K562 (cell line): ENCODE measurements around the gene GATB. TPM values are rescaled to one million over a fixed set of nuclear protein-coding genes. Genes with fewer than 3 reads are reported as not detected.

ENCODE experiments used
- ATAC-seq: fragments of 200-7000 bp; cut with Tn5 transposase; 3 replicates; pipeline ENCODE4 v1.9.1; 2020; ENCODE audit warnings: moderate library complexity
- BruUV-seq: library from RNA; stranded (reverse); fragments of 400-500 nt; replicated peaks from 2 replicates; lab custom pipeline; 2021; lab: Mats Ljungman, UMichigan
- CTCF ChIA-PET: fragments of 300-600 bp; formaldehyde crosslinking; extraction: SDS; loops from one replicate; lab custom pipeline; 2021; ENCODE audit warnings: low intra/inter-chr PET ratio; lab: Yijun Ruan, JAX
- POLR2A ChIA-PET: fragments of 300-600, 350-650 bp; sonication (Branson Sonifier 250); formaldehyde crosslinking; extraction: SDS; loops from one replicate; lab custom pipeline; 2021; ENCODE audit warnings: antibody characterized with exemption, inconsistent platforms; lab: Yijun Ruan, JAX
- DNase-seq, 4 experiments: peaks; one replicate each; pipeline versions ENCODE4 v3.0.0 to v3.0.0-alpha.2; 2011 to 2018; ENCODE audit warnings: low spot score in 3 of 4, mixed read lengths in 3 of 4; ENCODE audit errors: extremely low read depth in 1 of 4
- FAIRE-seq: peaks from 2 replicates; lab custom pipeline; 2011; peaks lifted over from hg19 to GRCh38; lab: Jason Lieb, UNC
- H2AFZ ChIP-seq: 2 replicates; pipeline ENCODE4 v1.6.0; 2011; ENCODE audit warnings: low read depth, low read length, control low read depth, inconsistent platforms
- H3K27ac ChIP-seq: fragments of 200-600 bp; 3 replicates; pipeline ENCODE4 v1.8.0; 2011; ENCODE audit warnings: low read depth, mild to moderate bottlenecking, control low read depth, inconsistent platforms, low read length, moderate library complexity, mixed read lengths; ENCODE audit errors: extremely low read depth
- H3K27me3 ChIP-seq, 2 experiments: fragments of 300-600 bp in 1 of 2; 2 replicates in 1 of 2; 3 replicates in 1 of 2; pipeline versions ENCODE4 v1.6.0 to v1.8.0; 2011; ENCODE audit warnings: inconsistent platforms in 2 of 2, low read length in 2 of 2, mild to moderate bottlenecking in 1 of 2, mixed read lengths in 1 of 2, moderate library complexity in 1 of 2; ENCODE audit not compliant: control insufficient read depth in 2 of 2, insufficient read depth in 2 of 2
- H3K36me3 ChIP-seq: fragments of 300-600 bp; 3 replicates; pipeline ENCODE4 v1.8.0; 2011; ENCODE audit warnings: mild to moderate bottlenecking, low read length, inconsistent platforms; ENCODE audit not compliant: control insufficient read depth, insufficient read depth
- H3K4me1 ChIP-seq, 2 experiments: fragments of 200-600 bp in 1 of 2; replicated peaks in 1 of 2; 2 replicates in 1 of 2; 3 replicates in 1 of 2; pipeline versions ENCODE4 v1.5.1 to v1.8.0; 2011; ENCODE audit warnings: inconsistent platforms in 2 of 2, low read length in 2 of 2, mild to moderate bottlenecking in 1 of 2, mixed read lengths in 1 of 2, moderate library complexity in 1 of 2; ENCODE audit not compliant: control insufficient read depth in 2 of 2, insufficient read depth in 2 of 2
- H3K4me2 ChIP-seq: 2 replicates; pipeline ENCODE4 v1.6.1; 2011; ENCODE audit warnings: low read length, control low read depth, inconsistent platforms, mixed read lengths; ENCODE audit not compliant: insufficient read depth
- H3K4me3 ChIP-seq: fragments of 200-600 bp; sonication (generic), shearing (Covaris generic); 2 replicates; pipeline ENCODE4 v1.5.1; 2016; ENCODE audit warnings: control low read depth, inconsistent platforms
- H3K79me2 ChIP-seq: fragments of 200-600 bp; 3 replicates; pipeline ENCODE4 v1.8.0; 2011; ENCODE audit warnings: low read length, inconsistent platforms; ENCODE audit not compliant: control insufficient read depth, insufficient read depth
- H3K9ac ChIP-seq, 2 experiments: 2 replicates each; pipeline versions ENCODE4 v1.6.0 to v1.6.1; 2011; ENCODE audit warnings: low read depth in 2 of 2, low read length in 2 of 2, control low read depth in 1 of 2, inconsistent platforms in 1 of 2, mild to moderate bottlenecking in 1 of 2, mixed read lengths in 1 of 2; ENCODE audit not compliant: insufficient read depth in 1 of 2
- H3K9me1 ChIP-seq: one replicate; pipeline ENCODE4 v1.6.0; 2011; ENCODE audit warnings: inconsistent platforms, mild to moderate bottlenecking, low read length, moderate library complexity; ENCODE audit not compliant: control insufficient read depth, insufficient read depth
- H3K9me3 ChIP-seq: replicated peaks from 2 replicates; pipeline ENCODE4 v1.5.1; 2011; ENCODE audit warnings: low read depth, low read length, inconsistent platforms; ENCODE audit not compliant: control insufficient read depth, insufficient read depth
- H4K20me1 ChIP-seq: replicated peaks from 2 replicates; pipeline ENCODE4 v1.6.1; 2011; ENCODE audit warnings: low read length, inconsistent platforms, mixed read lengths; ENCODE audit not compliant: control insufficient read depth, insufficient read depth
- CHD7 ChIP-seq: fragments of 200-600 bp; sonication (generic); IDR thresholded peaks from one replicate; pipeline ENCODE4 v1.6.1; 2012; ENCODE audit warnings: mild to moderate bottlenecking, low read depth, low read length, inconsistent platforms
- FUS ChIP-seq: fragments of 200-400 bp; formaldehyde crosslinking; optimal IDR thresholded peaks from 2 replicates; pipeline ENCODE3; 2017; ENCODE audit warnings: low read depth, low read length
- MED1 ChIP-seq: sonication (generic); formaldehyde crosslinking; IDR thresholded peaks from 2 replicates; pipeline ENCODE4 v1.8.1; 2023; ENCODE audit warnings: missing genetic modification reagents, borderline replicate concordance
- NEUROD1 ChIP-seq: fragments of 150-350 bp; IDR thresholded peaks from 2 replicates; pipeline ENCODE4 v1.6.1; 2014; ENCODE audit warnings: borderline replicate concordance, low read length, low read depth; ENCODE audit not compliant: partially characterized antibody
- SRSF1 ChIP-seq: fragments of 200-400 bp; formaldehyde crosslinking; IDR thresholded peaks from 2 replicates; pipeline ENCODE4 v1.6.1; 2017; ENCODE audit warnings: mild to moderate bottlenecking, low read depth, low read length, moderate library complexity
- ZNF57 ChIP-seq: fragments of 450-650 bp; formaldehyde crosslinking; IDR thresholded peaks from 2 replicates; pipeline ENCODE4 v1.4.0; 2020; ENCODE audit warnings: mild to moderate bottlenecking, moderate library complexity
- WGBS: fragments of 100-300 bp; shearing (Covaris generic); methylation state at CpG from one replicate; pipeline ENCODE4 v1.1.6; 2016; ENCODE audit warnings: low coverage, mixed read lengths; ENCODE audit not compliant: insufficient coverage; ENCODE audit errors: missing lambda C conversion rate; 5-methylcytosine and 5-hydroxymethylcytosine counted together
- in situ Hi-C: fragments of 300-500 bp; cut with MboI; formaldehyde crosslinking; loops from 4 replicates; pipeline ENCODE4 v1.15.0; 2018; ENCODE audit warnings: inconsistent platforms, mixed read lengths
- intact Hi-C: fragments of 100-400 bp; cut with micrococcal nuclease; formaldehyde crosslinking; loops from 2 replicates; pipeline ENCODE4 v1.14.2; 2022
- polyA plus RNA-seq, 8 experiments: library from polyadenylated mRNA; depleted of rRNA in 4 of 8; stranded (reverse) in 5 of 8; unstranded in 3 of 8; fragments of >200 nt; fragmentation: Nextera tagmentation in 2 of 8; fragmentation: Illumina TruSeq in 1 of 8; extraction: Ambion mirVana in 2 of 8; extraction: Trizol in 1 of 8; gene quantifications; 2 replicates each; pipeline versions ENCODE4 v1.2.1 to v1.2.3, GENCODE V29; 2011 to 2014; ENCODE audit warnings: inconsistent platforms in 1 of 8, missing spikeins in 1 of 8
- total RNA-seq, 7 experiments: library from RNA; depleted of rRNA in 6 of 7; stranded (reverse); fragments of >200 nt in 6 of 7; fragmentation: Illumina TruSeq in 2 of 7; extraction: Trizol in 2 of 7; gene quantifications; 2 replicates each; pipeline versions ENCODE4 v1.2.1 to v1.2.3, GENCODE V29; 2011 to 2021; ENCODE audit warnings: low replicate concordance in 1 of 7

The GATB gene
- total and polyA plus RNA-seq, 9 of the 15 experiments (the other 6 are each of a cell fraction or from before 2014, with no cell fraction given): 15.3 to 31.8 (median 26.2) TPM

- Histone ChIP-seq H3K27me3 (no peaks in the 10 kb centered on the region), H3K4me2 (no peak overlapping the region), H3K4me3 (no peak overlapping the region), H2AFZ (no peak overlapping the region), H3K79me2 (peaks cover 10% of the 10 kb centered on the region; the same call in 1 of the 3 replicates), H3K4me1 (peaks cover 0 to 33% of the 10 kb centered on the region in 2 experiments; a peak in 2 of 5 replicates), H3K9me3 (no peaks in the 10 kb centered on the region), H3K9me1 (no peaks in the 10 kb centered on the region), H4K20me1 (no peaks in the 10 kb centered on the region), H3K36me3 (no peaks in the 10 kb centered on the region; the same call in 2 of the 3 replicates), H3K9ac (no peak overlapping the region), H3K27ac (no peak overlapping the region)
- FAIRE-seq: no peak
- POLR2A ChIA-PET: interaction anchor here (0.7 to 1.2 kb wide), 2 partner anchors 10 to 13 kb away, joined by 3 to 4 read pairs; no protein-coding TSS in a partner anchor
- in situ Hi-C loops (no loop called here), intact Hi-C loops (no loop called here)
- no peak for DNase-seq
- BruUV-seq: no TSS peak
- CTCF ChIA-PET: no interaction called here
- no peak for ATAC-seq
- 73% methylated on average over 3 of the region's 3 CpGs for WGBS
- no peak for TF ChIP-seq NEUROD1
- TF ChIP-seq MED1 (CRISPR knock-in tag): no peak
- no peak for TF ChIP-seq CHD7
- TF ChIP-seq SRSF1: no peak
- TF ChIP-seq ZNF57 (CRISPR knock-in tag): no peak
- TF ChIP-seq FUS: no peak
Observed at GRCh38 chr4:151743128-151743854, 17.5 kb downstream of the GATB start.
